HG03558 (cell line): ENCODE measurements around the gene RILP.

ENCODE experiments used
- ATAC-seq: cut with Tn5 transposase; IDR thresholded peaks from one replicate; pipeline ENCODE4 v1.9.1; 2021; ENCODE audit warnings: moderate number of reproducible peaks; ENCODE audit not compliant: unreplicated experiment; ENCODE audit errors: extremely low read depth

The RILP gene

GRCh38 chr17:1605681-1606351 is 43.9 kb downstream of the RILP start:
- ATAC-seq, result no peak

- no peak for ATAC-seq
Measured at GRCh38 chr17:1604831-1605528, 44.7 kb downstream of the RILP start.

GRCh38 chr17:1601571-1601970 is 48.1 kb downstream of the RILP start:
- ATAC-seq, result no peak

GRCh38 chr17:1598399-1599095 is 51.1 kb downstream of the RILP start:
- no peak for ATAC-seq

- ATAC-seq, result no peak
Measured at GRCh38 chr17:1597861-1598342, 51.8 kb downstream of the RILP start.
